ENCODE measurements around the gene CDK5RAP3.

- TF ChIP-seq POLR2A (IDR thresholded peaks at IDR 0.05; ENCODE audit: insufficient read depth in 1 of 2, low read depth in 2 of 2, low read length in 2 of 2) (no peak), CREM (IDR thresholded peaks at IDR 0.05) (no peak), CREM (CRISPR knock-in tag; IDR thresholded peaks at IDR 0.05) (no peak), ZNF143 (CRISPR knock-in tag; IDR thresholded peaks at IDR 0.05) (no peak), SIN3A (IDR thresholded peaks at IDR 0.05; ENCODE audit: borderline replicate concordance, low read depth, low read length) (no peak), CTCF (CRISPR knock-in tag; IDR thresholded peaks at IDR 0.05) (no peak), BCL6 (CRISPR knock-in tag; IDR thresholded peaks at IDR 0.05) (no peak), USF2 (IDR thresholded peaks at IDR 0.05; ENCODE audit: low read depth, low read length) (no peak), USF2 (CRISPR knock-in tag; IDR thresholded peaks at IDR 0.05; ENCODE audit: borderline replicate concordance) (no peak), POLR2AphosphoS5 (IDR thresholded peaks at IDR 0.05; ENCODE audit: low read depth, low read length) (no peak), ZNF496 (CRISPR knock-in tag; IDR thresholded peaks at IDR 0.05; ENCODE audit: insufficient replicate concordance) (no peak)
- TF ChIP-seq, protein P1, sequence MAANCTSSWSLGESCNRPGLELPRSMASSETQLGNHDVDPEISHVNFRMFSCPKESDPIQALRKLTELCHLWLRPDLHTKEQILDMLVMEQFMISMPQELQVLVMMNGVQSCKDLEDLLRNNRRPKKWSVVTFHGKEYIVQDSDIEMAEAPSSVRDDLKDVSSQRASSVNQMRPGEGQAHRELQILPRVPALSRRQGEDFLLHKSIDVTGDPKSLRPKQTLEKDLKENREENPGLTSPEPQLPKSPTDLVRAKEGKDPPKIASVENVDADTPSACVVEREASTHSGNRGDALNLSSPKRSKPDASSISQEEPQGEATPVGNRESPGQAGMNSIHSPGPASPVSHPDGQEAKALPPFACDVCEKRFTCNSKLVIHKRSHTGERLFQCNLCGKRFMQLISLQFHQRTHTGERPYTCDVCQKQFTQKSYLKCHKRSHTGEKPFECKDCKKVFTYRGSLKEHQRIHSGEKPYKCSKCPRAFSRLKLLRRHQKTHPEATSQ (CRISPR knock-in tag; IDR thresholded peaks at IDR 0.05; ENCODE audit: borderline replicate concordance) = no peak
Observed at GRCh38 chr17:48027322-48027981, 56.5 kb downstream of the CDK5RAP3 start.
